ENCODE measurements around the gene ELAVL2. TPM values are rescaled to one million over a fixed set of nuclear protein-coding genes. Genes with fewer than 3 reads are reported as not detected.

Gene ELAVL2
- total RNA-seq (2022) (0.18 and 0.21 TPM in 2 replicates), Bru-seq, nascent RNA (percentile 19 among the genes with signal in this experiment), BruChase-seq, experiment 1, labeled RNA remaining after a 2-hour chase (percentile 12 among the genes with signal in this experiment), BruChase-seq, experiment 2, labeled RNA remaining after a 6-hour chase (percentile 9 among the genes with signal in this experiment)
- long read RNA-seq = 0 reads

DNA sequence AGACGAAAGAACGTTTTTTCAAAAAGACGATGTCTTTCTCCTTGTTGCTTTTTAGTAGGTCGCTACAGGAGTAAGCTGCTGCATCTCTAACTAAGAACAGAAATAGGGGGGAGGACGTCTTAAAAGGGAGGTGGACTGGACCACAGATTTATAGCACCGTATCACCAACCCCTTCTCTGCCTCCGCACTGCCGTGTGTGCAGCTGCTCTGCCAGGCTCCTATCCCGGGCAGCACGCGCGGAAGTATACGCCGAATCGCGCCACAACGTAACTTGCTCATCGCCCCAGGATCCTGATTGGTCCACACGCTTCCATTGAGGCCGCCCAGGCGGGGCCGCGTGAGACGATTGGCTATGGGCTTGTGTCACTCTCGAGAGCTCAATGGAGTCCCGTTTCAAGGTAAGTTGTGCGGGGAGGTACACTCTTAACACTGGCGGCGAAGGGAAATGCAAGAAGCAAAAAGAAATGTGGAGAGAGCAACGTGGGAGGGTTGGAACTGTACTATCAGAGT, at the start of gene ELAVL2:
TSS of gene ELAVL2 (minus strand) at position 121 of the 510 bp plus-strand sequence. CDS start 64,006 bp downstream, outside the sequence.
- intact Hi-C loops (cut with micrococcal nuclease; ENCODE audit: unreplicated experiment) = no loop called here
- Histone ChIP-seq H3K4me3 (ENCODE audit: low read depth, low read length) (peak within 1 kb of the TSS; percentile 27), H3K27me3 (replicated peaks; ENCODE audit: control insufficient read depth, insufficient read depth, low read length) (no peaks in the 10 kb centered on the region), H3K9me3 (no peaks in the 10 kb centered on the region), H3K4me1 (no peaks in the 10 kb centered on the region), H3K36me3 (ENCODE audit: control insufficient read depth, insufficient read depth, low read length) (no peaks in the 10 kb centered on the region)
- H3K27me3 Mint-ChIP-seq (ENCODE audit: insufficient read depth, unreplicated experiment) = peaks cover 2% of the 10 kb centered on the region
- no peaks in the 10 kb centered on the region for H3K36me3 Mint-ChIP-seq (ENCODE audit: insufficient read depth, unreplicated experiment)
- H3K27ac Mint-ChIP-seq (ENCODE audit: unreplicated experiment) = no peak within 1 kb of the TSS
- CTCF ChIA-PET = no interaction called here
- no peaks in the 10 kb centered on the region for H3K4me1 Mint-ChIP-seq (ENCODE audit: low read depth, unreplicated experiment)
- no peak within 1 kb of the TSS for H3K4me3 Mint-ChIP-seq (ENCODE audit: unreplicated experiment)
- POLR2A ChIA-PET = no interaction called here
- TF ChIP-seq, protein P1, sequence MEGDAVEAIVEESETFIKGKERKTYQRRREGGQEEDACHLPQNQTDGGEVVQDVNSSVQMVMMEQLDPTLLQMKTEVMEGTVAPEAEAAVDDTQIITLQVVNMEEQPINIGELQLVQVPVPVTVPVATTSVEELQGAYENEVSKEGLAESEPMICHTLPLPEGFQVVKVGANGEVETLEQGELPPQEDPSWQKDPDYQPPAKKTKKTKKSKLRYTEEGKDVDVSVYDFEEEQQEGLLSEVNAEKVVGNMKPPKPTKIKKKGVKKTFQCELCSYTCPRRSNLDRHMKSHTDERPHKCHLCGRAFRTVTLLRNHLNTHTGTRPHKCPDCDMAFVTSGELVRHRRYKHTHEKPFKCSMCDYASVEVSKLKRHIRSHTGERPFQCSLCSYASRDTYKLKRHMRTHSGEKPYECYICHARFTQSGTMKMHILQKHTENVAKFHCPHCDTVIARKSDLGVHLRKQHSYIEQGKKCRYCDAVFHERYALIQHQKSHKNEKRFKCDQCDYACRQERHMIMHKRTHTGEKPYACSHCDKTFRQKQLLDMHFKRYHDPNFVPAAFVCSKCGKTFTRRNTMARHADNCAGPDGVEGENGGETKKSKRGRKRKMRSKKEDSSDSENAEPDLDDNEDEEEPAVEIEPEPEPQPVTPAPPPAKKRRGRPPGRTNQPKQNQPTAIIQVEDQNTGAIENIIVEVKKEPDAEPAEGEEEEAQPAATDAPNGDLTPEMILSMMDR (IDR thresholded peaks at IDR 0.05; ENCODE audit: insufficient read depth in 1 of 2, low read depth in 1 of 2, low read length in 1 of 2, severe bottlenecking in 1 of 2, unreplicated experiment in 1 of 2) = no peak
- BruUV-seq (replicated peaks) = no TSS peak
- H3K9me3 Mint-ChIP-seq (ENCODE audit: unreplicated experiment) = no peaks in the 10 kb centered on the region
- peak; percentile 85 to 95 for DNase-seq

DNA sequence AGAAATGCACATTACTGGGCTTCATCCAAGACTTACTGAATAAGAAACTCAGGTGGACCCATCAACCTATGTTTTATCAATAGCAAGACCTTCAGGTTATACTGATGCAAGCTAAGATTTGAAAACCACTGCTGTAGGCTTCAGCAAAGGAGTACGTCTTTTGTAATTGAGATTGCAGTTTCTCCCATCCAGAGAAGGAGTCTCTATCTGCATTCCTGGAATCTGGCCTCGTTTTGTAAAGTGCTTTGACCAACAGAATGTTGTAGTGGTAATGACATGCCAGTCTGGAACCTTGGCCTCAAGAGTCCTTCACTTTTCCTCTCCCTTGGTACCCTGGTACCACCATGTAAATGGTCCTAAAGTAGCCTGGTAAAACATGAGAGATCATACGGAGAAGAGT, 32.2 kb upstream of the ELAVL2 start:
- no peaks in the 10 kb centered on the region for H3K36me3 Mint-ChIP-seq (ENCODE audit: insufficient read depth, unreplicated experiment)
- H3K9me3 Mint-ChIP-seq (ENCODE audit: unreplicated experiment) = no peaks in the 10 kb centered on the region
- no peaks in the 10 kb centered on the region for H3K27me3 ChIP-seq (replicated peaks; ENCODE audit: control insufficient read depth, insufficient read depth, low read length)
- no peak overlapping the region for H3K4me3 ChIP-seq (ENCODE audit: low read depth, low read length)
- no peaks in the 10 kb centered on the region for H3K4me1 ChIP-seq
- no TSS peak for BruUV-seq (replicated peaks)
- no peak overlapping the region for H3K27ac Mint-ChIP-seq (ENCODE audit: unreplicated experiment)
- CTCF ChIA-PET = no interaction called here
- no peaks in the 10 kb centered on the region for H3K9me3 ChIP-seq
- POLR2A ChIA-PET = no interaction called here
- no peaks in the 10 kb centered on the region for H3K4me1 Mint-ChIP-seq (ENCODE audit: low read depth, unreplicated experiment)
- no peak overlapping the region for H3K4me3 Mint-ChIP-seq (ENCODE audit: unreplicated experiment)
- DNase-seq = no peak
- TF ChIP-seq, protein P1 (IDR thresholded peaks at IDR 0.05; ENCODE audit: insufficient read depth in 1 of 2, low read depth in 1 of 2, low read length in 1 of 2, severe bottlenecking in 1 of 2, unreplicated experiment in 1 of 2) = no peak
- no peaks in the 10 kb centered on the region for H3K27me3 Mint-ChIP-seq (ENCODE audit: insufficient read depth, unreplicated experiment)
- no peaks in the 10 kb centered on the region for H3K36me3 ChIP-seq (ENCODE audit: control insufficient read depth, insufficient read depth, low read length)
- intact Hi-C loops (cut with micrococcal nuclease; ENCODE audit: unreplicated experiment) = no loop called here

DNA sequence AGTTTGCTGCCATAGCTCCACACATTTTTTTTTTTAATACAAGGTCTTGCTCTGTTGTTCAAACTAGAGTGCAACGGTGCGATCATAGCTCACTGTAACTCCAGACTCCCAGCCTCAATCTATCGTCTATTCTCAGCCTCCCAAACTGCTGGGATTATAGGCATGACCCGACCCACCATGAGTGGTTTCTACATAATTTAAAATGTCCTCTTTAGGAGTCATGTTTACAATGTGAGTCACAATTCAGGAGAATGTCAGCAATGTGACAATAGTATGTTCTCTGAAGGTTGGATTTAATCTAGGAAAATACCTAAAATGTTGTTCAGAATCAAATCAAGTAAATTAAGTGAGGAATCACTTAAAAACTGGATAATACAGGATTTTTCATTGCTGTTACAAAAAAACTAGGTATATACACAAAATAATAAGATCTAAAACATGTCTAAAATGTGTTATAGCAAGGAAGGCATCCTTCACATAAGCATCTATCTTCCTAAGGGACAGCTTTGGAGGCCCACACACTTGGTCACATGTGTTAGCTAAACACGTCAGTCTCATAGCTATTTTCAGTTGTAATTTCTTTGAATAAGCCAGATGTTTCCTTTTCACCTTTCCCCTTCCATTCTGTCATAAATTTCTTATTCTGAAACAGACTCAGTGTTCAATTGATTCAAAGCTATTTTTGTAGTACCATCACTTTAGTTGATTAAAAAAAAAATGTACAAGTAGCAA, 30.0 kb upstream of the ELAVL2 start:
- H3K9me3 ChIP-seq = no peaks in the 10 kb centered on the region
- BruUV-seq (replicated peaks) = no TSS peak
- no peaks in the 10 kb centered on the region for H3K36me3 Mint-ChIP-seq (ENCODE audit: insufficient read depth, unreplicated experiment)
- no peaks in the 10 kb centered on the region for H3K9me3 Mint-ChIP-seq (ENCODE audit: unreplicated experiment)
- H3K4me3 ChIP-seq (ENCODE audit: low read depth, low read length) = no peak overlapping the region
- ChIA-PET CTCF (no interaction called here), POLR2A (no interaction called here)
- DNase-seq = no peak
- no peak overlapping the region for H3K4me3 Mint-ChIP-seq (ENCODE audit: unreplicated experiment)
- peaks cover 4% of the 10 kb centered on the region for H3K27me3 Mint-ChIP-seq (ENCODE audit: insufficient read depth, unreplicated experiment)
- H3K36me3 ChIP-seq (ENCODE audit: control insufficient read depth, insufficient read depth, low read length) = no peaks in the 10 kb centered on the region
- TF ChIP-seq, protein P1 (IDR thresholded peaks at IDR 0.05; ENCODE audit: insufficient read depth in 1 of 2, low read depth in 1 of 2, low read length in 1 of 2, severe bottlenecking in 1 of 2, unreplicated experiment in 1 of 2) = no peak
- H3K27me3 ChIP-seq (replicated peaks; ENCODE audit: control insufficient read depth, insufficient read depth, low read length) = no peaks in the 10 kb centered on the region
- no peak overlapping the region for H3K27ac Mint-ChIP-seq (ENCODE audit: unreplicated experiment)
- no peaks in the 10 kb centered on the region for H3K4me1 ChIP-seq
- no peaks in the 10 kb centered on the region for H3K4me1 Mint-ChIP-seq (ENCODE audit: low read depth, unreplicated experiment)
- intact Hi-C loops (cut with micrococcal nuclease; ENCODE audit: unreplicated experiment) = no loop called here

Measured in Caco-2 (cell line).